Stomach smooth muscle (tissue), 2 donors: ENCODE measurements around the gene LHFPL2.
A peak's percentile ranks its signal among the peaks of the same experiment; 100 is the strongest.

ENCODE experiments used
- H3K27ac ChIP-seq: one replicate; pipeline ENCODE4 v1.7.0; 2013; ENCODE audit warnings: mild to moderate bottlenecking, low read length, inconsistent platforms
- H3K27me3 ChIP-seq, 2 donors: one replicate each; pipeline ENCODE4 v1.7.0; 2013; ENCODE audit warnings: low read length in 2 of 2; ENCODE audit not compliant: insufficient read depth in 2 of 2, control insufficient read depth in 1 of 2
- H3K36me3 ChIP-seq, 2 donors: one replicate each; pipeline ENCODE4 v1.7.0; 2013; ENCODE audit warnings: low read length in 2 of 2; ENCODE audit not compliant: control insufficient read depth in 2 of 2, insufficient read depth in 2 of 2
- H3K4me1 ChIP-seq: one replicate; pipeline ENCODE4 v1.7.0; 2013; ENCODE audit warnings: low read length; ENCODE audit not compliant: control insufficient read depth, insufficient read depth
- H3K4me3 ChIP-seq, 2 donors: one replicate each; pipeline ENCODE4 v1.7.0; 2013; ENCODE audit warnings: low read length in 2 of 2
- H3K9ac ChIP-seq, 2 donors: one replicate each; pipeline ENCODE4 v1.7.0; 2013; ENCODE audit warnings: low read length in 2 of 2, mild to moderate bottlenecking in 1 of 2
- H3K9me3 ChIP-seq, 2 donors: one replicate each; pipeline ENCODE4 v1.7.0; 2013; ENCODE audit warnings: low read length in 2 of 2; ENCODE audit not compliant: control insufficient read depth in 2 of 2
- donor health status: healthy.
- donor health status: Pancreatic carcinoma.

LHFPL2 gene

DNA sequence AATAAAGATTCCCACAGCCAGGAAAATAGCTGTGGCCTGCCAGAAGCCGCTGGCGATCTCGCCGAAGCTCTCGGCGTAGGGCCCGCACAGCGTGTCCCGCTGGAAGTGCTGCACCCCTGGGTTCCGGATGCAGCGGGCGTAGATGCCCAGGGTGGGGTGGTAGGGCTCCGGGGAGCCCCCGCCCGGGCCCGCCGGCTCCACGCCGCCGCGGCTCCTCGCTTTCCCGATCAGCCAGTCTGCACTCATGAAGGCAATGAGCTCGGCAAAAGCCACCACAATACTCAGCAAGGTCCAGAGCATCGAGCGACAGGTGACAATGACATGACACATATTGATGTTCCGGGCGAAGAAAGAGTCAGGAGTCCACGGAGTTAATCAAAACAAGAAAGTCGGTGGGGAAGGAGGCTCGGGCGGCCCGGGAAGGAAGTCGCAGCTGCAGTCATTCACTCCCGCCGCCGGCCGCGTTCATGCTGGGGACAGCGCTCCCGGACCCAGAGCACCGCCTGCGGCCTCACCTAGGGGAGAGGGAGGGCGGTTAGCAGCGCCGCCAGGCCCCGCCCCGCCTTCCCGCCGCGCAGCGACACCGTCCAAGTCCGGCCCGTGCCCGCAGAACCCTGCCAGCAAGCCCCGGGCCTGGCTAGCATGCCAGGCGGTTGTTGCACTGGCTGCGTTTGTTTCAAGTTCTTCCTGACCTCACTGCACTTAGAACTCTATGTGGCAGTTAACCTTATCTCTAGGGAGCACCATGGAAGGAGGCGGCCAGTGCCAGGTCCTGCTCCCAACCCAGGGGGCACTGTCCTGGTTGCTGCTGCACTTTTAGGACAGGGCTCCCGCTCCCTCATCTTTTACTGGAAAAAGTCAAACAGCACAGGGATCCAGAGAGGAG, 138.4 kb downstream of the LHFPL2 start:
- Histone ChIP-seq H3K27me3 (no peaks in the 10 kb centered on the region), H3K9ac (peak overlapping the region; percentile 57 to 62), H3K27ac (peak overlapping the region; percentile 81), H3K9me3 (no peaks in the 10 kb centered on the region), H3K36me3 (no peaks in the 10 kb centered on the region), H3K4me3 (peak overlapping the region; percentile 42 to 72), H3K4me1 (peaks cover 61% of the 10 kb centered on the region)

DNA sequence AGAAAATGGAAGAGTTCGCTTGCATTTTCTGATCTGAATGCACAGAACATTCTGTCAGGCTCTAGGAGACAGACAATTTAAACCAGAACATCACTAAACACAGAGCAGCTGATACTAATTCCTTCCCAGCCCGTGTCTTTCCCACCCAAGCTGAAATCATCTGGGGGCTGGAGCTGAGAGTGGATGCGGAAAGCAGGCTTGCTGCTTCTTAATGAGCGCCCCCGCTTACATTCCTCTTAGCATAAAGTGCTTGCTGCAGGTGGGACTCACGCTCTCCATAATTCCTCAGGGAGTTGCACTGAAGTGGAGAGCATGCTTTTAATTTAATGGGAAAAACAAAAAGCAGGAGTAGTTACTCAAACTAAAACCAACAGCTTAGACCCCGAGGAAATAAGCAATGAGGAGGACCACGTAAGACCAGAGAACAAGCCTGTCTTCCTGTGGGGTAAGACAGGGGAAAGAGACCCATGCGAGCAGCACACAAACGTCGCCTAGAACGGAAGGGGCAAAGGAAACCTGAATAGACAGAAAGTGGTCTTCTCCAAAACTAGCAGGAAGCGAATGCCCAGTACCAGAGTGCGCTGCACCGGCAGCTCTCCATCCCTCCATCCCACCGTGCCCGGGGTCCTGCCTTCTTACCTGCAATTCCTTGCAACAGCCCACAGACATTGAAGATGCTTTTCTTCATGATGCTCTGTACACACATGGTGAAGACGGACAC, 139.3 kb downstream of the LHFPL2 start:
- Histone ChIP-seq H3K4me3 (peak overlapping the region; percentile 42 to 72), H3K9me3 (no peaks in the 10 kb centered on the region), H3K4me1 (peaks cover 69% of the 10 kb centered on the region), H3K36me3 (no peaks in the 10 kb centered on the region), H3K27ac (peak overlapping the region; percentile 81), H3K27me3 (no peaks in the 10 kb centered on the region), H3K9ac (peak overlapping the region; percentile 57 to 62)

DNA sequence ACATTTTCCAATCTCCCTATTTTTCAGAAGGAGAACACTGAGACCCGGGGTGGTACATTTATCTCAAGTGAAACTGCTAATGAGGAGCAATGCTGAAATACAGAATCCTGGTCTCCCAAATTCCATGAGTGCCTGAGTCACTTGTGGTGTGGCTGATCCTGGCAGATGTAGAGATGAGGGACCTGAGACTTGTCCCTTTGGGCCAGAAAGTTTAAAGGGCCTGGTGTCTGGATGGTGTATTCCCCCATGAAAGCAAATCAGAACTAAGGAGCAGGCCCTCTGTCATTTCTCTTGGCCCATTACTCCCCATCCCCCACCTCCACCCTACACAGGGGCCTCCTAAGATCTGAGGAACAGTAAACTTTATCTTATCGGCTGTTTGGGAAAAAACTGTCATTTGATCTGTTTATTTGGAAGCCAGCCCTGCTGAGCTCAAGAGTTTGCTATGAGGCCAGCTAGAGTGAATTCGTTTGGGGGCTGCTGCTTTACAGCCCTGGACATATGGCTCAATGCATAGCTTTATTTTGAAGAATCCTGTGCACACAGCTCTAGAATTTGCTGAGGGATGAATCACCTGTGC, 140.3 kb downstream of the LHFPL2 start:
- Histone ChIP-seq H3K4me3 (peak overlapping the region; percentile 9 to 35), H3K4me1 (peaks cover 76% of the 10 kb centered on the region)

DNA sequence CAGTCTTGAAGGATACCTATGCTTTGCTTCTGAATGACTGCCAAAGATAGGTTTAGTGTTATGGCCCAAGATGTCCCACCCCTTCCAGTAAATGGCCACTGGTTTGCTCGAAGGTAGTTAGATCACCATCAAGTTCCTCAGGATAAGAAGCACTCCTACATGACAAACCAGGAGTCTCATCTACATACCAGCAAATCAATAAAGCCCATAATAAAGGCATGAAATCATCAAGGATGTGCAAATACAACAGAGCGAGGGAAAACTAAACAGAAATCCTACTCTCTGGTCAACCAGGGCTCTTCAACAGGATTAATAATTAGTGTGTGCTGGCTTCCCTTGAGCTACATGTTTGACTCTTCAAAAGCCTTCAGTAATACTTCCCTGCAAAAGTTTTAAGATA, 141.0 kb downstream of the LHFPL2 start:
- H3K27me3 ChIP-seq = no peaks in the 10 kb centered on the region
- H3K9me3 ChIP-seq = no peaks in the 10 kb centered on the region
- H3K4me3 ChIP-seq = no peak overlapping the region
- H3K36me3 ChIP-seq = no peaks in the 10 kb centered on the region
- H3K27ac ChIP-seq = peak overlapping the region; percentile 24
- H3K9ac ChIP-seq = no peak overlapping the region
- H3K4me1 ChIP-seq = peaks cover 76% of the 10 kb centered on the region

More for the DNA sequence above, 140.3 kb downstream of the LHFPL2 start:
- H3K27ac ChIP-seq = peak overlapping the region; percentile 81
- no peaks in the 10 kb centered on the region for H3K9me3 ChIP-seq
- H3K27me3 ChIP-seq = no peaks in the 10 kb centered on the region
- no peak overlapping the region for H3K9ac ChIP-seq
- H3K36me3 ChIP-seq = no peaks in the 10 kb centered on the region

DNA sequence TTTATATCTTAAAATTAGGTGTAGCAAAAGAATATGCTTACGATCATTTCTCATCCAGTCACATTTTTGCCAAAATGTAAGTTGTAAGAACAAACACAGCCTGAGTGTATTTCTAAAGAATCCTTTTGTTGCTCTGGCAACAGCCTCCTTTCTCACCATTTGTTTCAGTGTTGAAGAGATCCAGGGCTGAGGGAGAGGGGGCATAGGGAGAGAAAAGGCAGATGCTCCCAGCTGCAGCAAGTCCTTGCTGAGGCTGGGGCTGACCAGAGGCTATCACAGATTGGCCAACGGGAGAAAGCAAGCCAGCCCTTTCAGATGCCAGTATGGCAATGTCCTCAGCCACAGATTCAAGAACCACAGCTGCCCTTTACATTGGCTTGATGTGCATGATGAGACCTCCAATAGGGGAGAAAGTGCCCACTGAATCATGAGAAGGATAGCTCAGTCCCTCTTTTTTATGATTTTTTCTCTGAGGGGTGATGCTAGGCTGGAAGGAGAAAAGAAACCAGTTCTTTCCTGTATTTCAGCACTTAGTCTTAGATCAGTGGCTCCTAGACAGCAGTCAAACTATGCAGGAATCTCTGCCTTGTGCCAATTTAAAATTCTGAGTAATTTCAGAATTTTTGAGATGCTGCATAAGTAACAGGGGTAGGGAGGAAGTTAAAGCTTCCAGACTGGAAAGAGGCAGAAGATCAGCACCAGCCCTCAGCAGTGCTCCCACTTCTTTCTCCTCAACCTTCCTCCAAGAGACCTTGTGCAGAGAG, 142.1 kb downstream of the LHFPL2 start:
- Histone ChIP-seq H3K27me3 (no peaks in the 10 kb centered on the region), H3K27ac (peak overlapping the region; percentile 85), H3K4me1 (peaks cover 73% of the 10 kb centered on the region), H3K9me3 (no peaks in the 10 kb centered on the region), H3K9ac (peak overlapping the region; percentile 8 to 29), H3K4me3 (peak overlapping the region in 1 of 2 donors; percentile 16), H3K36me3 (no peaks in the 10 kb centered on the region)

DNA sequence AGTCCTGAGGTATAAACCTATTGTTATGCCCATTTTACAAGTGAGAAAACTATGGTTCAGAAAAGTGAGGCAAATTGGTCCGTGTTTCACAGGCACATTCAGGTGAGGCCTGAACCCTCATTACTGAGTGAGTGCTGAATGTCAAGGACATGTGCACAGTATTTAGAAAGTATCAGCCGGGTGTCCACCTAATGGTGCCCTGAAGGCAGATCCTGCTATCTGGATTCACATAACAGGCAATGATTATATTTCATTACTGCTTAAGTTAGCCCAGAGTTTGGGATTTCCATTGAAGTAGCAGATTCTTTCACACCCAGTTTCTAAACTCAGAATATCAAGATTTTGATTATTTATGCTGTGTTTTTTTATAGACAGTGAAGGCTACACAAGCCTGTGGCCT, 142.7 kb downstream of the LHFPL2 start:
- Histone ChIP-seq H3K36me3 (no peaks in the 10 kb centered on the region), H3K9ac (peak overlapping the region in 1 of 2 donors; percentile 8), H3K27ac (peak overlapping the region; percentile 85), H3K9me3 (no peaks in the 10 kb centered on the region), H3K27me3 (no peaks in the 10 kb centered on the region), H3K4me3 (no peak overlapping the region), H3K4me1 (peaks cover 71% of the 10 kb centered on the region)

DNA sequence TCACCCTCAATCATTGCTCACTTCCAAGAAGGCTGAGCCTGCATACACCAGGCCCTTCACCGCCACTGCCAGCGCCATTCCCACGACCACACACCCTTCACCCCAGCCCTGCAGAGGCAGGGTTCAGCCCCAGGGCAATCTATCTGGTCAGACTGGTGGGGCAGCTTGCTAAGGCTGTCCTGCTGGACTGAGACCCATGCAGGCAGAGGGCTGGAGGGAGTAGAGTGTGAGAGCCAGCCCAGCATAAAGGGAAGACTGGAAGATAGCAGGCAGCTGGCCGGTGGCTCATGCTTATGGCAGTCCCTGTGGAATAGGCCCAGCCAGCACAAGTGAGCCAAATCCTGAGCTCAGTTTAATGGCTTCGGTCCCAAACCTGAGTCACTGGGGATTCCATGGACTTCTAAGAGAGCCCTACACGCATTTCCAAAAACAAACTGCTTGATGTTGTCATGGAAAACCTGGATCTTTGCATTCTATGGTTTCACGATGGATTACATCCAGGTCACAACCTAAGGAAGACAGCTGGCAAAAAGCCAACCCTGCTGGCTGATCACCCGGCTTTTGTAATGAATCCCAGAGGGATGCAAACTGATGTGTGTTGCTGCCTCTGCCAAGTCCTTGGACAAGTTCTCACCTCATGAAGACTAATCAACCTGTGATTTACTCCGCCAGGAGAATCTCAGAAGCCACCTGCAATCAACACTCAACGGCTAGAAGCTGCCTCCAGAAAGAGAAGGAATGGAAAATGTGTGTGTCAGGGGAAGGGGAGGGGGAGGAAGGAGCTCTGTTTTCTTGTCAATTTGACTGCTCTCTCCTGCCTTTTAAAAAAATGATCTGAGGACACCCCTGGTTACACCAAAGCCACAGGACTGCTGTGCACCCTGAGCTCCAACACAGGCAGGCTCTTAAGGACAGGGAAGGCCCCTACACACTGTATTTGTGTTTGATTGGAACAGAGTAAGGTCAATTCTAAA, 143.6 kb downstream of the LHFPL2 start:
- H3K36me3 ChIP-seq = no peaks in the 10 kb centered on the region
- peak overlapping the region; percentile 85 for H3K27ac ChIP-seq

DNA sequence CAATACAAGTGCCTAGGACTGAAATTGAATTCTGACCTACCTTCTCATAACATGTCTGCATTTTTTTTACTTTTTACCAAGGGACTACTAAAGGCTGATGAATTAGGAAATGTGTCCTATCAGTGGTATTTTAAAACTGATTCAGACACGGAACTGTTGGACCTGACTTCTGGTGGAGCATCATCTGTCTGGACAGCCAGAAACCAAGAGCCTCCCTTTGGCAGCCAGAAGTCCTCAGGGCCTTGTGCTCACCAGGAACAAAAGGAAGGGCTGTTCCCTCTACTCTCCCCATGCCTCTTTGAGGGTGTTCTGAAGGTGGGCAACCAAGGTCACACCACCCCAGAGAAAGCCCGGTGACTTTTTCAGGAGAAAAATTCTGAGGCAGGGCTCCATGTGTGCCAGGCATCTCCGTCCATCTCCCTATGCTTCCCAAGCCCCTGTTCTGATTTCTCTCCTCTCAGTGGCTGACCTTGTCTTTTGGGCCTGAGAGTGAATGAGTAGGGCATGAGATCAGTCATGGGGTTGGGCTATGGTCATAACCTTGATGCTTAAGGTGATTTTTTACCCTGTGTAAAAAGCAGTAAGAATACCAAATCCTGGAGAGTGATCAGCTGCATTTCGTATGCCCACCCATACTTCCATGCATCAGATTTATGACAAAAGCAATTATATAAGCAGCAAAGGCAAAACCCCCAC, 144.5 kb downstream of the LHFPL2 start:
- Histone ChIP-seq H3K27me3 (no peaks in the 10 kb centered on the region), H3K9me3 (no peaks in the 10 kb centered on the region), H3K4me1 (peaks cover 59% of the 10 kb centered on the region), H3K36me3 (no peaks in the 10 kb centered on the region), H3K27ac (peak overlapping the region; percentile 85), H3K4me3 (peak overlapping the region in 1 of 2 donors; percentile 55), H3K9ac (peak overlapping the region; percentile 42 to 46)

More for the DNA sequence above, 143.6 kb downstream of the LHFPL2 start:
- peak overlapping the region in 1 of 2 donors; percentile 55 for H3K4me3 ChIP-seq
- H3K27me3 ChIP-seq = no peaks in the 10 kb centered on the region
- no peaks in the 10 kb centered on the region for H3K9me3 ChIP-seq
- H3K9ac ChIP-seq = peak overlapping the region; percentile 46 to 51
- H3K4me1 ChIP-seq = peaks cover 65% of the 10 kb centered on the region
